ENCODE results near the gene DND1. TPM values are rescaled to one million over a fixed set of nuclear protein-coding genes. Genes with fewer than 3 reads are reported as not detected.

The DND1 gene
- total RNA-seq, 1 experiment from 2014 or later = 1.8 TPM

GRCh38 chr5:140634103-140634502 lies 39.3 kb downstream of the DND1 start:
- intact Hi-C loops (cut with micrococcal nuclease; ENCODE audit: unreplicated experiment) (no loop called here), in situ Hi-C loops (cut with HindIII; ENCODE audit: low pct_unique_long_range_greater_than_20kb, low sequenced_read_pairs) (no loop called here)
- BruUV-seq (replicated peaks) = no TSS peak
- Histone ChIP-seq H3K9me3 (ENCODE audit: control insufficient read depth, insufficient read depth, low read depth, low read length) (no peaks in the 10 kb centered on the region), H3K27ac (ENCODE audit: low read length) (no peak overlapping the region), H3K27me3 (ENCODE audit: control insufficient read depth, insufficient read depth, low read length) (no peaks in the 10 kb centered on the region), H3K36me3 (ENCODE audit: control insufficient read depth, insufficient read depth, low read length) (no peaks in the 10 kb centered on the region), H3K4me1 (ENCODE audit: control insufficient read depth, insufficient read depth, low read length) (peaks cover 8% of the 10 kb centered on the region), H3K4me3 (ENCODE audit: low read depth in 2 of 2, low read length in 2 of 2) (no peak overlapping the region)
- ATAC-seq (no peak), DNase-seq (ENCODE audit: low read depth, low spot score) (no peak)
- POLR2A ChIA-PET = interaction anchor here (0.7 kb wide), 1 partner anchor 16 kb away, joined by 8 read pairs; no protein-coding TSS in a partner anchor
- CTCF ChIA-PET = interaction anchor here (1.0 kb wide), 1 partner anchor 68 kb away, joined by 3 read pairs; no protein-coding TSS in a partner anchor
- no peak for TF ChIP-seq REST (IDR thresholded peaks at IDR 0.05; ENCODE audit: insufficient read depth in 1 of 2, low read depth in 2 of 2, low read length in 1 of 2)
- TF ChIP-seq TCF7L2 (IDR thresholded peaks at IDR 0.05; ENCODE audit: low read depth, low read length) = no peak
- no peak for TF ChIP-seq POLR2AphosphoS5 (IDR thresholded peaks at IDR 0.05; ENCODE audit: low read depth, low read length)

GRCh38 chr5:140633501-140633900 lies 39.9 kb downstream of the DND1 start:
- BruUV-seq (replicated peaks) = no TSS peak
- DNase-seq (ENCODE audit: low read depth, low spot score) = no peak
- H3K27me3 ChIP-seq (ENCODE audit: control insufficient read depth, insufficient read depth, low read length) = no peaks in the 10 kb centered on the region
- peaks cover 8% of the 10 kb centered on the region for H3K4me1 ChIP-seq (ENCODE audit: control insufficient read depth, insufficient read depth, low read length)
- ChIA-PET POLR2A (interaction anchor here (0.7 kb wide), 1 partner anchor 16 kb away, joined by 8 read pairs; no protein-coding TSS in a partner anchor), CTCF (no interaction called here)
- peak overlapping the region; percentile 35; the same call in 1 of the 2 replicates for H3K27ac ChIP-seq (ENCODE audit: low read length)
- 0 out of 2 replicates have a peak, but pooled peaks cover under 1% of the 10 kb centered on the region for H3K9me3 ChIP-seq (ENCODE audit: control insufficient read depth, insufficient read depth, low read depth, low read length)
- TF ChIP-seq POLR2AphosphoS5 (IDR thresholded peaks at IDR 0.05; ENCODE audit: low read depth, low read length) = no peak
- no peak for TF ChIP-seq REST (IDR thresholded peaks at IDR 0.05; ENCODE audit: insufficient read depth in 1 of 2, low read depth in 2 of 2, low read length in 1 of 2)
- TF ChIP-seq CTCF (IDR thresholded peaks at IDR 0.05) = no peak
- no peak for TF ChIP-seq TCF7L2 (IDR thresholded peaks at IDR 0.05; ENCODE audit: low read depth, low read length)
- TF ChIP-seq SIN3A (IDR thresholded peaks at IDR 0.05; ENCODE audit: borderline replicate concordance, insufficient read depth, low read depth, low read length) = no peak
- intact Hi-C loops (cut with micrococcal nuclease; ENCODE audit: unreplicated experiment) (no loop called here), in situ Hi-C loops (cut with HindIII; ENCODE audit: low pct_unique_long_range_greater_than_20kb, low sequenced_read_pairs) (no loop called here)
- H3K36me3 ChIP-seq (ENCODE audit: control insufficient read depth, insufficient read depth, low read length) = no peaks in the 10 kb centered on the region
- no peak for ATAC-seq
- H3K4me3 ChIP-seq (ENCODE audit: low read depth in 2 of 2, low read length in 2 of 2) = peak overlapping the region in 1 of 2 experiments; percentile 54; a peak in 2 of 4 replicates
